H9 (cell line): Measurements from ENCODE around the gene ZNF652. TPM values are rescaled to one million over a fixed set of nuclear protein-coding genes. Genes with fewer than 3 reads are reported as not detected.
A peak's percentile ranks its signal among the peaks of the same experiment; 100 is the strongest.
"Not testable (repeated sequence)": the region's sequence is repeated elsewhere in the genome, so short reads cannot be mapped to it uniquely, and the experiment has no call there.

Source experiments
- DNase-seq: peaks from one replicate; pipeline ENCODE4 v3.0.0-alpha.2; 2017
- H2AFZ ChIP-seq: one replicate; pipeline ENCODE4 v1.6.1; 2013; ENCODE audit warnings: mild to moderate bottlenecking, low read length, control low read depth, moderate library complexity
- H2AK5ac ChIP-seq: 2 replicates; pipeline ENCODE4 v1.6.1; 2013; ENCODE audit warnings: low read length, control low read depth, mixed read lengths; ENCODE audit not compliant: insufficient read length
- H2BK120ac ChIP-seq: one replicate; pipeline ENCODE4 v1.6.1; 2013; ENCODE audit warnings: low read depth, mild to moderate bottlenecking, low read length, control low read depth, inconsistent platforms; ENCODE audit not compliant: poor library complexity, severe bottlenecking
- H2BK12ac ChIP-seq: 2 replicates; pipeline ENCODE4 v1.6.1; 2013; ENCODE audit warnings: low read length, control low read depth, mixed read lengths, low read depth; ENCODE audit not compliant: insufficient read length
- H2BK15ac ChIP-seq: 2 replicates; pipeline ENCODE4 v1.6.1; 2013; ENCODE audit warnings: low read depth, low read length, control low read depth
- H2BK20ac ChIP-seq: one replicate; pipeline ENCODE4 v1.6.1; 2013; ENCODE audit warnings: low read depth, mild to moderate bottlenecking, low read length, control low read depth, inconsistent platforms; ENCODE audit not compliant: poor library complexity, severe bottlenecking
- H2BK5ac ChIP-seq: 2 replicates; pipeline ENCODE4 v1.6.1; 2013; ENCODE audit warnings: low read length, control low read depth, mixed read lengths; ENCODE audit not compliant: insufficient read length
- H3K14ac ChIP-seq: 2 replicates; pipeline ENCODE4 v1.6.1; 2013; ENCODE audit warnings: low read length, control low read depth; ENCODE audit not compliant: insufficient read depth
- H3K18ac ChIP-seq: 2 replicates; pipeline ENCODE4 v1.6.1; 2013; ENCODE audit warnings: low read depth, mild to moderate bottlenecking, mixed read lengths, low read length, control low read depth; ENCODE audit not compliant: insufficient read length
- H3K23ac ChIP-seq: 2 replicates; pipeline ENCODE4 v1.6.1; 2013; ENCODE audit warnings: low read length, control low read depth, mixed read lengths, low read depth; ENCODE audit not compliant: insufficient read length
- H3K23me2 ChIP-seq: 2 replicates; pipeline ENCODE4 v1.6.1; 2013; ENCODE audit warnings: low read depth, mild to moderate bottlenecking, mixed read lengths, low read length, control low read depth; ENCODE audit not compliant: insufficient read length, poor library complexity, severe bottlenecking
- H3K27ac ChIP-seq: 2 replicates; pipeline ENCODE4 v1.5.1; 2013; ENCODE audit warnings: low read length, control low read depth, mixed read lengths, low read depth; ENCODE audit not compliant: insufficient read length
- H3K27me3 ChIP-seq: 2 replicates; pipeline ENCODE4 v1.6.1; 2013; ENCODE audit warnings: low read length, control low read depth, inconsistent platforms; ENCODE audit not compliant: insufficient read depth
- H3K4ac ChIP-seq: 2 replicates; pipeline ENCODE4 v1.6.1; 2013; ENCODE audit warnings: low read depth, mild to moderate bottlenecking, control low read depth, inconsistent platforms, low read length, moderate library complexity
- H3K4me1 ChIP-seq: 2 replicates; pipeline ENCODE4 v1.6.1; 2013; ENCODE audit warnings: low read length, control low read depth, inconsistent platforms; ENCODE audit not compliant: insufficient read depth
- H3K4me2 ChIP-seq: 2 replicates; pipeline ENCODE4 v1.6.1; 2013; ENCODE audit warnings: low read length, control low read depth, mixed read lengths; ENCODE audit not compliant: insufficient read length, insufficient read depth
- H3K56ac ChIP-seq: 2 replicates; pipeline ENCODE4 v1.6.1; 2013; ENCODE audit warnings: low read depth, mild to moderate bottlenecking, mixed read lengths, low read length, control low read depth; ENCODE audit not compliant: insufficient read length
- H3K79me1 ChIP-seq: 2 replicates; pipeline ENCODE4 v1.6.1; 2013; ENCODE audit warnings: low read depth, mild to moderate bottlenecking, moderate library complexity, low read length, control low read depth, inconsistent platforms; ENCODE audit not compliant: insufficient read depth, poor library complexity, severe bottlenecking
- H3K79me2 ChIP-seq: 2 replicates; pipeline ENCODE4 v1.6.1; 2013; ENCODE audit warnings: low read length, control low read depth, inconsistent platforms; ENCODE audit not compliant: insufficient read depth
- H3K9ac ChIP-seq: 2 replicates; pipeline ENCODE4 v1.6.1; 2013; ENCODE audit warnings: low read length, control low read depth, mixed read lengths; ENCODE audit not compliant: insufficient read length; ENCODE audit errors: extremely low read depth
- H3K9me3 ChIP-seq: one replicate; pipeline ENCODE4 v1.6.1; 2013; ENCODE audit warnings: low read depth, low read length, inconsistent platforms; ENCODE audit not compliant: control insufficient read depth
- H3T11ph ChIP-seq: one replicate; pipeline ENCODE4 v1.6.1; 2013; ENCODE audit warnings: mild to moderate bottlenecking, low read length, control low read depth, inconsistent platforms
- H4K20me1 ChIP-seq: one replicate; pipeline ENCODE4 v1.6.1; 2013; ENCODE audit not compliant: control insufficient read depth, insufficient read length, insufficient read depth
- H4K5ac ChIP-seq: 2 replicates; pipeline ENCODE4 v1.6.1; 2013; ENCODE audit warnings: low read depth, mild to moderate bottlenecking, mixed read lengths, low read length, control low read depth; ENCODE audit not compliant: insufficient read length
- H4K8ac ChIP-seq: replicated peaks from 2 replicates; pipeline ENCODE4 v1.6.1; 2013; ENCODE audit warnings: low read length, control low read depth, mixed read lengths, low read depth; ENCODE audit not compliant: insufficient read length
- H4K91ac ChIP-seq: 2 replicates; pipeline ENCODE4 v1.6.1; 2013; ENCODE audit warnings: low read depth, mild to moderate bottlenecking, moderate library complexity, mixed read lengths, low read length, control low read depth; ENCODE audit not compliant: insufficient read length
- H3K27ac Mint-ChIP-seq, 3 experiments: 2 replicates in 2 of 3; 3 replicates in 1 of 3; pipeline ENCODE4 v1.8.0; 2020 to 2021; ENCODE audit warnings: mixed read lengths in 3 of 3, mild to moderate bottlenecking in 1 of 3, moderate library complexity in 1 of 3
- H3K27me3 Mint-ChIP-seq: 2 replicates; pipeline ENCODE4 v1.8.0; 2021; ENCODE audit warnings: low read depth, mild to moderate bottlenecking, moderate library complexity, mixed read lengths
- H3K36me3 Mint-ChIP-seq, 3 experiments: 2 replicates in 2 of 3; 3 replicates in 1 of 3; pipeline ENCODE4 v1.8.0; 2020 to 2021; ENCODE audit warnings: low read depth in 3 of 3, mixed read lengths in 3 of 3; ENCODE audit not compliant: insufficient read depth in 1 of 3
- H3K4me1 Mint-ChIP-seq, 2 experiments: 2 replicates each; pipeline ENCODE4 v1.8.0; 2020; ENCODE audit warnings: mixed read lengths in 2 of 2
- H3K4me3 Mint-ChIP-seq, 2 experiments: 2 replicates in 1 of 2; 3 replicates in 1 of 2; pipeline ENCODE4 v1.8.0; 2020 to 2021; ENCODE audit warnings: mild to moderate bottlenecking in 2 of 2, mixed read lengths in 2 of 2, moderate library complexity in 1 of 2
- H3K9me3 Mint-ChIP-seq, 2 experiments: 2 replicates in 1 of 2; 3 replicates in 1 of 2; pipeline ENCODE4 v1.8.0; 2020; ENCODE audit warnings: mild to moderate bottlenecking in 2 of 2, mixed read lengths in 2 of 2, moderate library complexity in 1 of 2
- CTCF ChIP-seq: fragments of 200-600 bp; sonication (generic); conservative IDR thresholded peaks from 3 replicates; pipeline ENCODE4 v1.8.0; 2021; ENCODE audit warnings: antibody characterized with exemption, mild to moderate bottlenecking
- WGBS: extraction: QIAGEN DNeasy Blood & Tissue Kit; methylation state at CpG from one replicate; pipeline ENCODE4 v1.1.7; 2013; ENCODE audit warnings: missing lambda C conversion rate, low lambda C conversion rate, mixed read lengths; ENCODE audit not compliant: insufficient read length; ENCODE audit errors: extremely low coverage; 5-methylcytosine and 5-hydroxymethylcytosine counted together
- total RNA-seq: library from RNA; stranded (reverse); gene quantifications from 2 replicates; pipeline ENCODE4 v1.2.1, GENCODE V29; 2021

The ZNF652 gene
- total RNA-seq, 1 experiment from 2014 or later = 33.6 TPM

DNA sequence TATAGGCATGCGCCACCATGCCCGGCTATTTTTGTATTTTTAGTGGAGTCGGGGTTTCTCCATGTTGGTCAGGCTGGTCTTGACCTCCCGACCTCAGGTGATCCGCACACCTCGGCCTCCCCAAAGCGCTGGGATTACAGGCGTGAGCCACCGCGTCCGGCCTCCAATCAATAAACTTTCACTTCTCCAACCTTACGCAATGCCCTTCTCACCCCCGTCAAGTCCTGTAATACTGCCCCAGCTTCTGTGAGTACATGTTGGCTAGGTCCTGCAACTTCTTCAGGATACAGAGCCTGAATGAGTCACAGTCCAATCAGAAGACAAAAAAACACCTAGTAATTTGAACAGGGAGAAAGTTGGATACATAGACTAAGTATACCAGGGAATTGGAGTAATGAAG is 84.4 kb downstream of the ZNF652 start:
- Histone ChIP-seq H2BK120ac (no peak overlapping the region), H2BK20ac (no peak overlapping the region), H3K9me3 (no peaks in the 10 kb centered on the region), H3K27ac (no peak overlapping the region), H3K27me3 (no peaks in the 10 kb centered on the region), H2BK5ac (no peak overlapping the region), H2BK12ac (no peak overlapping the region), H2BK15ac (no peak overlapping the region), H3K18ac (no peak overlapping the region), H3K4me2 (no peak overlapping the region), H3K23me2 (no peaks in the 10 kb centered on the region), H3K4ac (no peak overlapping the region), H4K5ac (no peak overlapping the region), H3K4me1 (no peaks in the 10 kb centered on the region; the same call in 1 of the 2 replicates), H2AFZ (no peak overlapping the region), H4K20me1 (no peaks in the 10 kb centered on the region), H4K91ac (no peak overlapping the region), H3K79me2 (no peaks in the 10 kb centered on the region), H3T11ph (no peak overlapping the region), H2AK5ac (no peak overlapping the region), H3K23ac (no peak overlapping the region), H3K56ac (no peak overlapping the region), H3K79me1 (no peaks in the 10 kb centered on the region), H3K9ac (no peak overlapping the region), H3K14ac (no peak overlapping the region), H4K8ac (peak overlapping the region; percentile 77)
- TF ChIP-seq CTCF = no peak
- H3K4me1 Mint-ChIP-seq = peaks cover 21 to 26% of the 10 kb centered on the region in 2 experiments
- H3K27me3 Mint-ChIP-seq = no peaks in the 10 kb centered on the region
- no peak overlapping the region for H3K4me3 Mint-ChIP-seq
- no peaks in the 10 kb centered on the region for H3K36me3 Mint-ChIP-seq
- no peaks in the 10 kb centered on the region for H3K9me3 Mint-ChIP-seq
- no CpG with 5 or more reads among the region's 13 CpGs for WGBS
- peak overlapping the region in 1 of 3 experiments; percentile 3; a peak in 1 of 7 replicates for H3K27ac Mint-ChIP-seq
- DNase-seq = peak; percentile 18

GRCh38 chr17:49275981-49276380 is 86.1 kb downstream of the ZNF652 start:
- H3K18ac ChIP-seq, H3K9me3 ChIP-seq: not testable (repeated sequence)

More at GRCh38 chr17:49275981-49276380, 86.1 kb downstream of the ZNF652 start:
- not testable (repeated sequence) for H4K8ac ChIP-seq, H3K27ac Mint-ChIP-seq, H3K9ac ChIP-seq, H3K79me2 ChIP-seq, H2AK5ac ChIP-seq, H4K5ac ChIP-seq, H3K36me3 Mint-ChIP-seq, H3K4me3 Mint-ChIP-seq, H2BK120ac ChIP-seq, H3K23me2 ChIP-seq, H3K4ac ChIP-seq, H2BK20ac ChIP-seq, H3K4me2 ChIP-seq, H2AFZ ChIP-seq, H3K56ac ChIP-seq, H3K9me3 Mint-ChIP-seq, H2BK15ac ChIP-seq, H3K23ac ChIP-seq, H3K27me3 Mint-ChIP-seq, H3K27ac ChIP-seq, H3T11ph ChIP-seq, H3K14ac ChIP-seq, H3K79me1 ChIP-seq, H2BK5ac ChIP-seq, H4K91ac ChIP-seq, H3K4me1 ChIP-seq, H2BK12ac ChIP-seq, H4K20me1 ChIP-seq, H3K27me3 ChIP-seq
- H3K4me1 Mint-ChIP-seq = peaks cover 21 to 29% of the 10 kb centered on the region in 2 experiments
- WGBS = no CpG with 5 or more reads among the region's 12 CpGs
- DNase-seq = peak; percentile 21
